ENCODE data around the gene LIN7B.
A peak's percentile ranks its signal among the peaks of the same experiment; 100 is the strongest.
"Not testable (repeated sequence)": the region's sequence is repeated elsewhere in the genome, so short reads cannot be mapped to it uniquely, and the experiment has no call there.

LIN7B gene

DNA sequence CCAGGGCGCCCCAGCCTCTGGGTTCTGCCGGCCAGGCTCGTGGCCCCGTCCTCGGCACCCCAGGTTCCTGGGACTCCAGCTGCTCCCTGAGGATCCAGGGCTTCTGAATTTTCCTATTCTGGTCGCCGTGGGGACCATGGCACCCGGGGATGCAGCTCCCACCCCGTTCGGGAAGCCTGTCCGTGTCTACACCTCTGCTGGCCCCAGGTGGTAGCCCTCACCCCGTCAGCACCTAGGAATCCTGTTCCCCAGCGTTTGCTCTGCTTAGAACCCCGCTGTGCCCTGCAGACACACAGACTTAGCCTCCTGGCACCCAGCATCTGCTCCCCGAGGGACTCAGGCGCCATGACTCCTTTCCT lies 6.1 kb downstream of the LIN7B start:
- DNase-seq, result no peak

- DNase-seq, result no peak
Measured at GRCh38 chr19:49120868-49121267, 6.7 kb downstream of the LIN7B start.

DNA sequence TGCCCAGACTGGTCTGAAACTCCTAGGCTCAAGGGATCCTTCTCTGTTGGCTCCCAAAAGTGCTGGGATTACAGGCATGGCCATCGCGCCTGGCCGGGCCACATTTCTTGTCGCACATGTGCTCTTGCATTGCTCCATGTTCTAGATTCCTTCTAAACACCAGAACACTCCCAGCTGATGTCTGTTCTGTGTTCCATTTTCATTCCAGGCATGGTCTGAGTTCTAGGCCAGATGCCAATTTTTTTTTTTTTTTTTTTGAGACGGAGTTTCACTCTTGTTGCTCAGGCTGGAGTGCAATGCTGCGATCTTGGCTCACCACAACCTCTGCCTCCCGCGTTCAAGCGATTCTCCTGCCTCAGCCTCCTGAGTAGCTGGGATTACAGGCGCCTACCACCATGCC lies 7.7 kb downstream of the LIN7B start:
- DNase-seq, result not testable (repeated sequence)

DNA sequence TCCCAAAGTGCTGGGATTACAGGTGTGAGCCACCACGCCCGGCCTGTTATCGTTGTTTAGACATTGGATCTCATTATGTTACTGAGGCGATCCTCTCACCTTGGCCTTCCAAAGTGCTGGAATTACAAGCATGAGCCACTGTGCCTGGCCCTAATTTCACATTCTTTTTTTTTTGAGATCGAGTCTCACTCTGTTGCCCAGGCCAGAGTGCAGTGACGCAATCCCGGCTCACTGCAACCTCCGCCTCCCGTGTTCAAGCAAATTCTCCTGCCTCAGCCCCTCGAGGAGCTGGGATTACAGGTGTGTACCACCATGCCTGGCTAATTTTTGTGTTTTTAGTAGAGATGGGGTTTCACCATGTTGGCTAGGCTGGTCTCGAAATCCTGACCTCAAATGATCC lies 9.1 kb downstream of the LIN7B start:
- DNase-seq, result not testable (repeated sequence)

DNA sequence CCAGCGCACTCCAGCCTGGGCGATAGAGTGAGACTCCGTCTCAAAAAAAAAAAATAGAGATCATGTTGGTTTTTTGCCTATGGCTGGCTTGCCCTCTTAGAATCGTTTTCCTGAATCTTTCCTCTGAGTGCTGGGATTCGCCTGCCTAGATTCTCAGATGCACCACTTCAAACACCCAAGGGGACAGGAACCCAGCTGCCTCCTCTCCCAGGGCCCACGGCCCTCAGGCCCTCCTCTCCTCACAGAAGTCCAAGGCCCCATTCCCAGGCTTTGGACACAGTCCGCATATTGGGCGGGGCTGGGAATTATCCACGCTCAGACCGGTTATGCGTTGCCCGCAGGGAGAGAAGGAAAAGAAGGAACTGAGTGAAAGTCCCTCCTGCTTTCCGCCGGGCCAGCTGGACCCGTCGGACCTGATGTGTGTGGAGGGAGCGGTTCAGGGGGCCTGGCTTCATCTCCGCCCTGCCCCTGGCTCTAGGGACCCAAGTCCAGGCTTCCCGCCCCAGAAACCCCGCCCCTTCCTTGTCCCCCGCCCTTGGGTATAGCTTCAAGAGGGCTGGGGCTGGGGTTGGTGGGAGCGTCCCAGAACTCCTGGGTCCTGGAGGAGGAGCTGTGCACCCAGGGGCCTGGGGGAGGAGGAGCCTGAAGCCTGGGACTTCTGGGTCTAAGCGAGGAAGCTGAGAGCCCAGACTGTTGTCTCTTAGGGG lies 11.0 kb downstream of the LIN7B start:
- no peak for DNase-seq

GRCh38 chr19:49126575-49126974 lies 12.4 kb downstream of the LIN7B start:
- DNase-seq, result no peak

- DNase-seq, result not testable (repeated sequence)
Measured at GRCh38 chr19:49127225-49127624, 13.1 kb downstream of the LIN7B start.

GRCh38 chr19:49127674-49128544 lies 13.7 kb downstream of the LIN7B start:
- DNase-seq, result peak; percentile 87

DNA sequence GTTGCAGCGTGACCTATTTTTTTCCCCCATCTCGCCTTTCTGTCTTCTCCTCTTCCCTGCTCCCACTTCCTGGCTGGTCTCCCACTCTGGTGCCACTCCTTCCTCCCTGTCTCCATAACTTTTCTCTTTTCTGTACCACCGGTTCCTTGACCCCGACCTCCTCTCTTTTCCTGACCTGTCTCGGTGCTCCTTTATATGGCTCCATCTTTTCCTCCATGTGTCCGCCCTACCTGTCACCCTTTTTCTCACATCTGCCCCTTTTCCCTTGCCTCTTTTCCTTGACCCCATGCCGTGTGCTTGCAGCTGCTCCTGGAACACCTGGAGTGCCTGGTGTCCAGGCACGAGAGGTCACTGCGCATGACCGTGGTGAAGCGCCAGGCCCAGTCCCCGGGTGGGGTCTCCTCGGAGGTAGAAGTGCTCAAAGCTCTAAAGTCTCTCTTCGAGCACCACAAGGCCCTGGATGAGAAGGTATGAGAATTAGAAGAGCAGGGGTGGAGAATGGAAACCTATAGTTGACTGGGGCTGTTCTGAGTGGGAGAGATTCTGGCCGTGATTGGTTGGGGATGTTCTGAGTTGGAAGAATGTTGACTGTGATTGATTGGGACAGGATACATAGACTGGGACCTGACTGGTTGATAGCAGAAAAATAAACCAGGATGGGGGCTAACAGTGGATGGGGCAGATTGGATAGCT lies 14.5 kb downstream of the LIN7B start:
- no peak for DNase-seq

DNA sequence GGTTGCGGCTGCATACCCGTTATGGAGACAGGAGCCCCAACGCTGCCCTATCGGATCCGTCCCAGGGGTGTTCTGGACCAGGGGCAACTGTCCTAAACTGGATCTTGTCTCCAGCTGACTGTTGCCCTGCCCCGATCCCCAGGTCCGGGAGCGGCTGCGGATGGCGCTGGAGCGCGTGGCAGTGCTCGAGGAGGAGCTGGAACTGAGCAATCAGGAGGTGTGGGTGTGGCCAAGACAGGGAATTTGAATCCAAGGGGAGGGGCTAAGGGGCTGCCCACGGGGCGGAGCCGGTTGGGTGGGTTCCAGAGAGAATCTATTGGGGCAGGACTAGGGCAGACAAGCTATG lies 15.0 kb downstream of the LIN7B start:
- no peak for DNase-seq

DNA sequence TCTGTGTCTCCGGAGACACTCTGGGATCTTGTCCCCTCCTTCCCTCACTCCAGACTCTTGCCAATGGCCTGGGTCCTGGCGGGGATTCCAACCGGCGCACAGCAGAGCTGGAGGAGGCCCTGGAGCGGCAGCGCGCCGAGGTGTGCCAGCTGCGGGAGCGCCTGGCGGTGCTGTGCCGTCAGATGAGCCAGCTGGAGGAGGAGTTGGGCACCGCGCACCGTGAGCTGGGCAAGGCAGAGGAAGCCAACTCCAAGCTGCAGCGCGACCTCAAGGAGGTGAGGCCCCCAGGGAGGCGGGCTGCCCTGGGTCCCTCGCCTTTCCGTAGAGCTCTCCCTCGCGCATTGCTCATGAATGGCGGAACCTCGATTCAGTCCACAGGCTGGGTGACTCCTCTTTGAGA lies 16.2 kb downstream of the LIN7B start:
- no peak for DNase-seq

DNA sequence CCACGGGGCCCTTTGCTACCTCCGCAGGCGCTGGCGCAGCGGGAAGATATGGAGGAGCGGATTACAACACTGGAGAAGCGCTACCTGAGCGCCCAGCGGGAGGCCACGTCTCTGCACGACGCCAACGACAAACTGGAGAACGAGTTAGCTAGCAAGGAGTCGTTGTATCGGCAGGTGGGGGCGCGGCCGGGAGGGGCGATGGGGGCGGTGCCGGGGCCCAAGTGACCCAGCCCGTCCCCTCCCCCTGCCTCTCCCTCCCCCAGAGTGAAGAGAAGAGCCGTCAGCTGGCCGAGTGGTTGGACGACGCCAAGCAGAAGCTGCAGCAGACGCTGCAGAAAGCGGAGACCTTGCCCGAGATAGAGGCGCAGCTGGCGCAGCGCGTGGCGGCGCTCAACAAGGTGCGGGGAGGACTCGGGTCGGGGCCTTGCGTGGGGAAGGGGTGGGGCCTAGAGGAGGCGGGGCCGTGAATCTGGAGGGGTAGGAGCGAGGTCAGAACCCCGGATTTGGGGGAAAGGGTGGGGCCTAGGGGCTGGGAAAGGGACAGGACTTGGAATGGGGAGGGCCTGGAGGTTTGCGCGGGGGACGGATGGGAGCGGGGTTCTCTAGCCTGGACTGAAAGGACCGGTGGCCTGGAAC lies 18.9 kb downstream of the LIN7B start:
- no peak for DNase-seq

- DNase-seq, result no peak
Measured at GRCh38 chr19:49133621-49134454, 19.7 kb downstream of the LIN7B start.

GRCh38 chr19:49135686-49136085 lies 21.5 kb downstream of the LIN7B start:
- no peak for DNase-seq

- no peak for DNase-seq
Measured at GRCh38 chr19:49136771-49137171, 22.6 kb downstream of the LIN7B start.

- no peak for DNase-seq
Measured at GRCh38 chr19:49140951-49141350, 26.8 kb downstream of the LIN7B start.

- DNase-seq, result no peak
Measured at GRCh38 chr19:49141352-49141751, 27.2 kb downstream of the LIN7B start.

DNA sequence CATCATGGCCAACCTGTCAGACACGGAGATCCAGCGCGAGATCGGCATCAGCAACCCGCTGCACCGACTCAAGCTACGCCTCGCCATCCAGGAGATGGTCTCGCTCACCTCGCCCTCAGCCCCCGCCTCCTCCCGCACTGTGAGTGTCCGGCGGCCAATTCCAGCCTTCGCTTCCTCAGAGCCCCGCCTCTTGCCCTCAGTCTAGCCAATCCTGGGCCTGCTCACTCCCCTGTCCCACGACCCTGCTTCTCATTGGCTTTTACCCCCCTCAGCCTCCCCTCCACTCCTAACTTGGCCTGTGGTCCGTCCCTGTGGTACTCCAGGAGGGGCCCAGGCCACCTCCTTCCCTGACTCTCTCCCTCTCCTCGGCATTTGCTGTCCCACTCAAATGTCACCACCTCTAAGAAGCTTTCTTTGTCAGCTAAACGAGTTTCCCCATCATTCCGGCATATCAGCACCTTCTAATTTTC lies 28.7 kb downstream of the LIN7B start:
- DNase-seq, result no peak

DNA sequence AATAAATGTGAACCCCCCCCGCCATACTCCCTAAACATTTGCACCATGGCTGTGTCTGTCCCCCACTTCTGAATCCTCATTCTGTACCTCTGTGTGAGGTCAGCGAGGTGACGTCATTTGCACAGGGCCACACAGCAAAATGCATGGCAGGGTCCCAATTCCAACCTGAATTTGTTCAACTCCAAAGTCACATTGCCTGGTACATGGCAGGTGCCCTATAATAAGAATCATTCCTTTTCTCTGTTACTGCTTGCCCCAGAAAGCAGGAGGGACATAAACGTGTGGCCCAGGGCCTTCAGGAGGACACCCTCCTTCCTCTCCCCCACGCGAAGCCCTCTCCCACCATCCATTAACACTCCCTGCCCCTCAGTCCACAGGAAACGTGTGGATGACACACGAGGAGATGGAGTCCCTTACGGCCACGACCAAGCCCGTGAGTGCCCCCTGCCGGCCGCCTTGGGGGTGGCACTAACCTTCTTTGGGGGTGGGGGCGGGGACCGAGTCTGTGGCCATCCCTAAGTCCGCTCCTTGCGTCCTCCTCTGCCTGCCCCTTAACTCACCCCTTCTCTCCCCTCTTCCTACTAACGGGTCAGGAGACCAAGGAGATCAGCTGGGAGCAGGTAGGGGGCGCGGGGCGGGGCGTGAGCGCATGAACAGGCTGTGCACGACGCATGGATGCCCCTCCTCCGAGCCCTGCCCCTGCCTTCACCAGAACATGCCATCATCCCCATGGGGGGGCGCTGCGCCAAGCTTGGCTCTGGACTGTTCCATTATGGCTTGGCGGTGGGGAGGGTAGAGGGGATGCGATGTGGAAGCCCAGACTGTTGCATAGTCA lies 31.6 kb downstream of the LIN7B start:
- no peak for DNase-seq

DNA sequence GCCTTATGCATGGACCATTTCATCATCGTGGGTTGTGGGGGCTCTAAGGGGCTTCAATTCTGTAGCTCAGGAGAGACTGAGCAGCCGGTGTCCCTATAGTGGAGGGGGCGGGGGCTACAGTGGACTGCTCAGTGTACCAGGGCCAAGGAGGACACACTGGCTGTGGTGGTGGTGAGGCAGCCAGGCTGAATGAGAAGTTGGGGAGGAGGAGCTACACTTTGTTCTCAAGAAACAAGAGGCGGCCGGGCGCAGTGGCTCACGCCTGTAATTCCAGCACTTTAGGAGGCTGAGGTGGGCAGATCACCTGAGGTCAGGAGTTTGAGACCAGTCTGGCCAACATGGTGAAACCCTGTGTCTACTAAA lies 32.2 kb downstream of the LIN7B start:
- DNase-seq, result not testable (repeated sequence)

GRCh38 chr19:49148044-49148682 lies 34.0 kb downstream of the LIN7B start:
- DNase-seq, result no peak

Data from NCI-H187 treated with DMSO at 0.1 percent for 48 hours (cell line).